Rectal smooth muscle tissue (tissue), 1 donor: ENCODE data around the gene NF2.

ENCODE experiments used
- H3K27ac ChIP-seq: one replicate; pipeline ENCODE4 v1.7.0; 2013; ENCODE audit warnings: low read depth, low read length, inconsistent platforms
- H3K27me3 ChIP-seq: one replicate; pipeline ENCODE4 v1.7.0; 2013; ENCODE audit warnings: low read length; ENCODE audit not compliant: control insufficient read depth, insufficient read depth
- H3K36me3 ChIP-seq: one replicate; pipeline ENCODE4 v1.7.0; 2013; ENCODE audit warnings: low read length; ENCODE audit not compliant: control insufficient read depth, insufficient read depth
- H3K4me1 ChIP-seq: one replicate; pipeline ENCODE4 v1.7.0; 2013; ENCODE audit warnings: low read length; ENCODE audit not compliant: control insufficient read depth, insufficient read depth
- H3K4me3 ChIP-seq: one replicate; pipeline ENCODE4 v1.7.0; 2013; ENCODE audit warnings: low read length
- H3K9ac ChIP-seq: one replicate; pipeline ENCODE4 v1.7.0; 2013; ENCODE audit warnings: low read length

Gene NF2

GRCh38 chr22:29716814-29717545 is 113.5 kb downstream of the NF2 start:
- Histone ChIP-seq H3K4me1 (no peaks in the 10 kb centered on the region), H3K4me3 (no peak overlapping the region), H3K9ac (no peak overlapping the region), H3K36me3 (no peaks in the 10 kb centered on the region), H3K27me3 (peaks cover 20% of the 10 kb centered on the region), H3K27ac (no peak overlapping the region)

- no peaks in the 10 kb centered on the region for H3K4me1 ChIP-seq
- H3K27me3 ChIP-seq = peaks cover 20% of the 10 kb centered on the region
- no peak overlapping the region for H3K27ac ChIP-seq
- no peaks in the 10 kb centered on the region for H3K36me3 ChIP-seq
- H3K9ac ChIP-seq = no peak overlapping the region
- H3K4me3 ChIP-seq = no peak overlapping the region
Measured at GRCh38 chr22:29717789-29718188, 114.4 kb downstream of the NF2 start.

GRCh38 chr22:29718949-29719898 is 115.8 kb downstream of the NF2 start:
- H3K27me3 ChIP-seq = peaks cover 20% of the 10 kb centered on the region
- H3K27ac ChIP-seq = no peak overlapping the region
- no peaks in the 10 kb centered on the region for H3K4me1 ChIP-seq
- peak overlapping the region; percentile 27 for H3K4me3 ChIP-seq
- H3K36me3 ChIP-seq = no peaks in the 10 kb centered on the region
- H3K9ac ChIP-seq = no peak overlapping the region

GRCh38 chr22:29719899-29720645 is 116.6 kb downstream of the NF2 start, which contains the start of gene CABP7:
Gene CABP7, plus strand, starts transcription at chr22:29720003. Its CDS starts 422 bp downstream, at chr22:29720425.
- Histone ChIP-seq H3K4me1 (no peaks in the 10 kb centered on the region), H3K4me3 (peak within 1 kb of the TSS; percentile 27), H3K27me3 (peaks cover 20% of the 10 kb centered on the region), H3K36me3 (no peaks in the 10 kb centered on the region), H3K27ac (no peak within 1 kb of the TSS), H3K9ac (no peak within 1 kb of the TSS)

DNA sequence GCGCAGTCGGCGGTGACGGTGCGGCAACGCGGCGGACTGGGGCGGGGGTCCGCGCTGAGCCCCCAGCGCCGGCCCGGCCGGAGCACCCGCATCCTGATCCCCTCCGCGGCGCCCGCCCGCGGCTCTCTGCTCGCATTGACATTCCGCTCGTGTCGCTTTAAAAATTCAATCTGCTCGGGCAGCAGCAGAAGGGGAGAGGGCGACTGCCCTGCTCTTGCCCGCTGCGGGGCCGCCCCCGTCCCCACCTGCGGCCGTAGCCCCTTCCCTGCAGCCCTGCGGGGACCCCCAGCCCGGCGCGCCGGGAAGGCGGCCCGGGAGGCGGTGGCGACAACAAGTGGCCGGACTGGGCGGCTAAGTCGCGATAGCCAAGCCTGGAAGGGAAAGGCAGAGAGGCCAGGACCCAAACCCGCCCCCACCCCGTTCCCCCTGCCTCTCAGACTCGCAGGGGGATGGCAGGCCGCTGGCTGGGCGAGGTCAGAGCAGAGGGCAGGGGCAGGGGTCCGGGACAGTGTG is 117.4 kb downstream of the NF2 start:
- Histone ChIP-seq H3K4me1 (no peaks in the 10 kb centered on the region), H3K27me3 (peaks cover 20% of the 10 kb centered on the region)

DNA sequence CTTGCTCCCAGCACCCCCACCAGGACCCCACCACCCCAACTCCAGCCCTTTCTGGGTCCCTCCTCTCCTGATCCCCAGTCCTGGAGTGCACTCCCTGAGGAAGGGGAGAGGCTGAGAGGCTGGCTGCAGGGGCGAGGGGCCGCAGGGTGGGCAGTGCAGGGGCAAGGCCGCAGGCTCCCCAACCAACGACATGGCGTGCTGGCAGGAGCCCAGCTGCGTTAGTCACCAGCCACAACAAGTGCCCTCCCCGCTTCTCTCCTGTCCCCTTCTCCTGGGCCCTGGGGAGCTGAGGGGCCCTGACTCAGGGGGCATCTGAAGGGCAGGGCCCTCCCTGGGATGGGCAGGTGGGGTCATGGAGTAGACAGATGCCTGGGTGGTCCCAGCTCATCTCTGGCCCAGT is 118.7 kb downstream of the NF2 start:
- Histone ChIP-seq H3K27ac (no peak overlapping the region), H3K4me1 (no peaks in the 10 kb centered on the region), H3K27me3 (peaks cover 20% of the 10 kb centered on the region), H3K36me3 (no peaks in the 10 kb centered on the region), H3K9ac (no peak overlapping the region), H3K4me3 (no peak overlapping the region)

More for the DNA sequence above, 117.4 kb downstream of the NF2 start:
- Histone ChIP-seq H3K4me3 (no peak overlapping the region), H3K36me3 (no peaks in the 10 kb centered on the region), H3K9ac (no peak overlapping the region), H3K27ac (no peak overlapping the region)

GRCh38 chr22:29722587-29722986 is 119.2 kb downstream of the NF2 start:
- no peak overlapping the region for H3K9ac ChIP-seq
- no peaks in the 10 kb centered on the region for H3K36me3 ChIP-seq
- H3K27me3 ChIP-seq = peaks cover 20% of the 10 kb centered on the region
- no peaks in the 10 kb centered on the region for H3K4me1 ChIP-seq
- H3K4me3 ChIP-seq = no peak overlapping the region
- no peak overlapping the region for H3K27ac ChIP-seq

GRCh38 chr22:29723766-29724165 is 120.3 kb downstream of the NF2 start:
- H3K9ac ChIP-seq = no peak overlapping the region
- no peaks in the 10 kb centered on the region for H3K4me1 ChIP-seq
- no peak overlapping the region for H3K27ac ChIP-seq
- no peak overlapping the region for H3K4me3 ChIP-seq
- no peaks in the 10 kb centered on the region for H3K36me3 ChIP-seq
- peaks cover 18% of the 10 kb centered on the region for H3K27me3 ChIP-seq

DNA sequence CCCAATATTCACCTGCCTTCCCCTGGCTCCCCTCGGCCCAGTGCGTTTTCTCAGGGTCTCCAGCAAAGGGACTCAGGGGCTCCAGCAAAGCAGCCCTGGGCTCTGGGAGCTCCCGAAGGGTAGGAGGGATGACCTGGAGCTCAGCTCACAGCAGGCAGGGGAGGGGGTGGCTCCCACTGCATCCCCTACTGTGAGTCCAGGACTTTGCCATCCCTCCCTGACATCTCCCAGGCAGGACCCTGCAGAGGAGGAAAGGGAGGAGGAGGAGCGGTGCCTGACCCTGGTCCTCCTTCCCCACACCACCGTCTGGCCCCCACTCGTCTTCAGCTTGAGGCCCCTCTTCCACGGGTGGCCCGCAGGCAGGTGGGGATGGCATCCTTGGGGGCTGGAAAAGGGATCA is 121.4 kb downstream of the NF2 start:
- no peak overlapping the region for H3K4me3 ChIP-seq
- H3K36me3 ChIP-seq = no peaks in the 10 kb centered on the region
- no peak overlapping the region for H3K9ac ChIP-seq
- peaks cover 9% of the 10 kb centered on the region for H3K27me3 ChIP-seq
- H3K4me1 ChIP-seq = no peaks in the 10 kb centered on the region
- H3K27ac ChIP-seq = no peak overlapping the region

DNA sequence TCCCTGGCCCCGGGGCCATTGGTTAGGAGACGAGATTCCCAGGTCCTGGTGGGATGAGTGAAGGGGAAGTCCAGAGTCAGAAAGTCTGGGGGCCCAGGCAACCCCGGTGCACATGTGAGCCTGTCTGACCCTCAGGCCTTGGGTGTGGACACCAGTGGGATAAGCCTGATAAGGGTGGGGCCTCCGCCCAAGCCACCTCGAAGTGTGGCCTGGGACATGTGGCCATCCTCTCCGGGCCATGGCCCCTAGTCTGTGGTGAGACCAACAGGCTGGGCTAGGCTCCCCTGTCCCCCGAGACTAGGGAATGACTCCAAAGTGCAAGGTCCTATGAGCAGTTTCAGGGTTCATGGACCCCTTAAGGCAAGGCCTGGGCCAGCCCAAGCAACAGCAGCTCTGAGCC is 122.7 kb downstream of the NF2 start:
- Histone ChIP-seq H3K27me3 (peaks cover 7% of the 10 kb centered on the region), H3K27ac (no peak overlapping the region), H3K36me3 (peaks cover 6% of the 10 kb centered on the region), H3K4me3 (no peak overlapping the region), H3K4me1 (no peaks in the 10 kb centered on the region), H3K9ac (no peak overlapping the region)

- no peaks in the 10 kb centered on the region for H3K4me1 ChIP-seq
- no peak overlapping the region for H3K27ac ChIP-seq
- peaks cover 1% of the 10 kb centered on the region for H3K27me3 ChIP-seq
- H3K4me3 ChIP-seq = no peak overlapping the region
- H3K9ac ChIP-seq = no peak overlapping the region
- peaks cover 6% of the 10 kb centered on the region for H3K36me3 ChIP-seq
Measured at GRCh38 chr22:29726512-29727130, 123.2 kb downstream of the NF2 start.
